Skeletal muscle satellite cell (primary cell): Measurements from ENCODE around the gene RAB36.

Source experiments
- H3K27me3 ChIP-seq: 2 replicates; pipeline ENCODE4 v1.7.0; 2013; ENCODE audit warnings: low read length; ENCODE audit not compliant: control insufficient read depth, insufficient read depth
- H3K36me3 ChIP-seq: 2 replicates; pipeline ENCODE4 v1.7.0; 2013; ENCODE audit warnings: mild to moderate bottlenecking, control low read depth, low read length; ENCODE audit not compliant: insufficient read depth
- H3K4me1 ChIP-seq: 2 replicates; pipeline ENCODE4 v1.7.0; 2013; ENCODE audit warnings: low read length; ENCODE audit not compliant: control insufficient read depth, insufficient read depth
- H3K4me2 ChIP-seq: 2 replicates; pipeline ENCODE4 v1.7.0; 2013; ENCODE audit warnings: mild to moderate bottlenecking, low read length
- H3K4me3 ChIP-seq: 2 replicates; pipeline ENCODE4 v1.7.0; 2013; ENCODE audit warnings: low read length
- H3K9ac ChIP-seq: 2 replicates; pipeline ENCODE4 v1.7.0; 2013; ENCODE audit warnings: mild to moderate bottlenecking, low read depth, low read length, moderate library complexity
- H3K9me3 ChIP-seq: replicated peaks from 2 replicates; pipeline ENCODE4 v1.7.0; 2013; ENCODE audit warnings: mild to moderate bottlenecking, control low read depth, low read length

RAB36 gene

GRCh38 chr22:23158516-23159290, 13.4 kb downstream of the RAB36 start:
- no peaks in the 10 kb centered on the region for H3K27me3 ChIP-seq
- no peak overlapping the region for H3K4me3 ChIP-seq
- no peak overlapping the region for H3K4me2 ChIP-seq
- H3K9ac ChIP-seq: no peak overlapping the region
- H3K4me1 ChIP-seq: peaks cover 3% of the 10 kb centered on the region
- no peaks in the 10 kb centered on the region for H3K9me3 ChIP-seq
- H3K36me3 ChIP-seq: no peaks in the 10 kb centered on the region

GRCh38 chr22:23159291-23159630, 14.0 kb downstream of the RAB36 start:
- H3K9ac ChIP-seq: no peak overlapping the region
- no peak overlapping the region for H3K4me2 ChIP-seq
- H3K9me3 ChIP-seq: no peaks in the 10 kb centered on the region
- no peaks in the 10 kb centered on the region for H3K36me3 ChIP-seq
- no peaks in the 10 kb centered on the region for H3K27me3 ChIP-seq
- peaks cover 4% of the 10 kb centered on the region for H3K4me1 ChIP-seq
- no peak overlapping the region for H3K4me3 ChIP-seq

- H3K9ac ChIP-seq: no peak overlapping the region
- H3K9me3 ChIP-seq: no peaks in the 10 kb centered on the region
- peaks cover 6% of the 10 kb centered on the region for H3K27me3 ChIP-seq
- H3K4me1 ChIP-seq: peaks cover 4% of the 10 kb centered on the region
- no peak overlapping the region for H3K4me3 ChIP-seq
- H3K4me2 ChIP-seq: no peak overlapping the region
- no peaks in the 10 kb centered on the region for H3K36me3 ChIP-seq
Observed at GRCh38 chr22:23161029-23161428, 15.8 kb downstream of the RAB36 start.

GRCh38 chr22:23161574-23161973, 16.3 kb downstream of the RAB36 start:
- H3K9me3 ChIP-seq: no peaks in the 10 kb centered on the region
- peaks cover 4% of the 10 kb centered on the region for H3K4me1 ChIP-seq
- no peak overlapping the region for H3K4me3 ChIP-seq
- H3K36me3 ChIP-seq: no peaks in the 10 kb centered on the region
- no peak overlapping the region for H3K4me2 ChIP-seq
- H3K9ac ChIP-seq: no peak overlapping the region
- H3K27me3 ChIP-seq: peaks cover 6% of the 10 kb centered on the region

- Histone ChIP-seq H3K36me3 (no peaks in the 10 kb centered on the region), H3K27me3 (peaks cover 6% of the 10 kb centered on the region), H3K4me3 (no peak overlapping the region), H3K4me1 (peaks cover 4% of the 10 kb centered on the region), H3K4me2 (no peak overlapping the region), H3K9me3 (no peaks in the 10 kb centered on the region), H3K9ac (no peak overlapping the region)
Observed at GRCh38 chr22:23163665-23164064, 18.4 kb downstream of the RAB36 start.

- Histone ChIP-seq H3K9ac (no peak overlapping the region), H3K4me2 (no peak overlapping the region), H3K27me3 (peaks cover 6% of the 10 kb centered on the region), H3K9me3 (no peaks in the 10 kb centered on the region), H3K4me3 (no peak overlapping the region), H3K36me3 (no peaks in the 10 kb centered on the region), H3K4me1 (peaks cover 4% of the 10 kb centered on the region)
Observed at GRCh38 chr22:23164091-23164490, 18.8 kb downstream of the RAB36 start.

GRCh38 chr22:23166042-23166831, 21.0 kb downstream of the RAB36 start:
- Histone ChIP-seq H3K9ac (no peak overlapping the region), H3K4me1 (peaks cover 4% of the 10 kb centered on the region), H3K4me2 (no peak overlapping the region), H3K27me3 (peaks cover 6% of the 10 kb centered on the region), H3K4me3 (no peak overlapping the region), H3K36me3 (no peaks in the 10 kb centered on the region), H3K9me3 (no peaks in the 10 kb centered on the region)

GRCh38 chr22:23166841-23167616, 21.8 kb downstream of the RAB36 start:
- H3K27me3 ChIP-seq: peaks cover 6% of the 10 kb centered on the region
- no peak overlapping the region for H3K9ac ChIP-seq
- H3K36me3 ChIP-seq: no peaks in the 10 kb centered on the region
- H3K4me2 ChIP-seq: no peak overlapping the region
- H3K4me3 ChIP-seq: no peak overlapping the region
- no peaks in the 10 kb centered on the region for H3K9me3 ChIP-seq
- peaks cover 4% of the 10 kb centered on the region for H3K4me1 ChIP-seq

GRCh38 chr22:23168391-23169042, 23.2 kb downstream of the RAB36 start:
- H3K4me3 ChIP-seq: no peak overlapping the region
- no peak overlapping the region for H3K9ac ChIP-seq
- H3K4me1 ChIP-seq: peaks cover 3% of the 10 kb centered on the region
- H3K9me3 ChIP-seq: no peaks in the 10 kb centered on the region
- H3K4me2 ChIP-seq: no peak overlapping the region
- peaks cover 6% of the 10 kb centered on the region for H3K27me3 ChIP-seq
- H3K36me3 ChIP-seq: no peaks in the 10 kb centered on the region

GRCh38 chr22:23169043-23169406, 23.7 kb downstream of the RAB36 start:
- no peak overlapping the region for H3K9ac ChIP-seq
- no peaks in the 10 kb centered on the region for H3K9me3 ChIP-seq
- H3K27me3 ChIP-seq: peaks cover 6% of the 10 kb centered on the region
- H3K36me3 ChIP-seq: no peaks in the 10 kb centered on the region
- H3K4me2 ChIP-seq: no peak overlapping the region
- no peak overlapping the region for H3K4me3 ChIP-seq
- H3K4me1 ChIP-seq: no peaks in the 10 kb centered on the region
